H9 (cell line): ENCODE data around the gene ZNF750. TPM values are rescaled to one million over a fixed set of nuclear protein-coding genes. Genes with fewer than 3 reads are reported as not detected.

ENCODE experiments used
- DNase-seq: peaks from one replicate; pipeline ENCODE4 v3.0.0-alpha.2; 2017
- H2AFZ ChIP-seq: one replicate; pipeline ENCODE4 v1.6.1; 2013; ENCODE audit warnings: mild to moderate bottlenecking, low read length, control low read depth, moderate library complexity
- H2AK5ac ChIP-seq: 2 replicates; pipeline ENCODE4 v1.6.1; 2013; ENCODE audit warnings: low read length, control low read depth, mixed read lengths; ENCODE audit not compliant: insufficient read length
- H2BK120ac ChIP-seq: one replicate; pipeline ENCODE4 v1.6.1; 2013; ENCODE audit warnings: low read depth, mild to moderate bottlenecking, low read length, control low read depth, inconsistent platforms; ENCODE audit not compliant: poor library complexity, severe bottlenecking
- H2BK12ac ChIP-seq: 2 replicates; pipeline ENCODE4 v1.6.1; 2013; ENCODE audit warnings: low read length, control low read depth, mixed read lengths, low read depth; ENCODE audit not compliant: insufficient read length
- H2BK15ac ChIP-seq: 2 replicates; pipeline ENCODE4 v1.6.1; 2013; ENCODE audit warnings: low read depth, low read length, control low read depth
- H2BK20ac ChIP-seq: one replicate; pipeline ENCODE4 v1.6.1; 2013; ENCODE audit warnings: low read depth, mild to moderate bottlenecking, low read length, control low read depth, inconsistent platforms; ENCODE audit not compliant: poor library complexity, severe bottlenecking
- H2BK5ac ChIP-seq: 2 replicates; pipeline ENCODE4 v1.6.1; 2013; ENCODE audit warnings: low read length, control low read depth, mixed read lengths; ENCODE audit not compliant: insufficient read length
- H3K14ac ChIP-seq: 2 replicates; pipeline ENCODE4 v1.6.1; 2013; ENCODE audit warnings: low read length, control low read depth; ENCODE audit not compliant: insufficient read depth
- H3K18ac ChIP-seq: 2 replicates; pipeline ENCODE4 v1.6.1; 2013; ENCODE audit warnings: low read depth, mild to moderate bottlenecking, mixed read lengths, low read length, control low read depth; ENCODE audit not compliant: insufficient read length
- H3K23ac ChIP-seq: 2 replicates; pipeline ENCODE4 v1.6.1; 2013; ENCODE audit warnings: low read length, control low read depth, mixed read lengths, low read depth; ENCODE audit not compliant: insufficient read length
- H3K23me2 ChIP-seq: 2 replicates; pipeline ENCODE4 v1.6.1; 2013; ENCODE audit warnings: low read depth, mild to moderate bottlenecking, mixed read lengths, low read length, control low read depth; ENCODE audit not compliant: insufficient read length, poor library complexity, severe bottlenecking
- H3K27ac ChIP-seq: 2 replicates; pipeline ENCODE4 v1.5.1; 2013; ENCODE audit warnings: low read length, control low read depth, mixed read lengths, low read depth; ENCODE audit not compliant: insufficient read length
- H3K27me3 ChIP-seq: 2 replicates; pipeline ENCODE4 v1.6.1; 2013; ENCODE audit warnings: low read length, control low read depth, inconsistent platforms; ENCODE audit not compliant: insufficient read depth
- H3K4ac ChIP-seq: 2 replicates; pipeline ENCODE4 v1.6.1; 2013; ENCODE audit warnings: low read depth, mild to moderate bottlenecking, control low read depth, inconsistent platforms, low read length, moderate library complexity
- H3K4me1 ChIP-seq: 2 replicates; pipeline ENCODE4 v1.6.1; 2013; ENCODE audit warnings: low read length, control low read depth, inconsistent platforms; ENCODE audit not compliant: insufficient read depth
- H3K4me2 ChIP-seq: 2 replicates; pipeline ENCODE4 v1.6.1; 2013; ENCODE audit warnings: low read length, control low read depth, mixed read lengths; ENCODE audit not compliant: insufficient read length, insufficient read depth
- H3K56ac ChIP-seq: 2 replicates; pipeline ENCODE4 v1.6.1; 2013; ENCODE audit warnings: low read depth, mild to moderate bottlenecking, mixed read lengths, low read length, control low read depth; ENCODE audit not compliant: insufficient read length
- H3K79me1 ChIP-seq: 2 replicates; pipeline ENCODE4 v1.6.1; 2013; ENCODE audit warnings: low read depth, mild to moderate bottlenecking, moderate library complexity, low read length, control low read depth, inconsistent platforms; ENCODE audit not compliant: insufficient read depth, poor library complexity, severe bottlenecking
- H3K79me2 ChIP-seq: 2 replicates; pipeline ENCODE4 v1.6.1; 2013; ENCODE audit warnings: low read length, control low read depth, inconsistent platforms; ENCODE audit not compliant: insufficient read depth
- H3K9ac ChIP-seq: 2 replicates; pipeline ENCODE4 v1.6.1; 2013; ENCODE audit warnings: low read length, control low read depth, mixed read lengths; ENCODE audit not compliant: insufficient read length; ENCODE audit errors: extremely low read depth
- H3K9me3 ChIP-seq: one replicate; pipeline ENCODE4 v1.6.1; 2013; ENCODE audit warnings: low read depth, low read length, inconsistent platforms; ENCODE audit not compliant: control insufficient read depth
- H3T11ph ChIP-seq: one replicate; pipeline ENCODE4 v1.6.1; 2013; ENCODE audit warnings: mild to moderate bottlenecking, low read length, control low read depth, inconsistent platforms
- H4K20me1 ChIP-seq: one replicate; pipeline ENCODE4 v1.6.1; 2013; ENCODE audit not compliant: control insufficient read depth, insufficient read length, insufficient read depth
- H4K5ac ChIP-seq: 2 replicates; pipeline ENCODE4 v1.6.1; 2013; ENCODE audit warnings: low read depth, mild to moderate bottlenecking, mixed read lengths, low read length, control low read depth; ENCODE audit not compliant: insufficient read length
- H4K8ac ChIP-seq: replicated peaks from 2 replicates; pipeline ENCODE4 v1.6.1; 2013; ENCODE audit warnings: low read length, control low read depth, mixed read lengths, low read depth; ENCODE audit not compliant: insufficient read length
- H4K91ac ChIP-seq: 2 replicates; pipeline ENCODE4 v1.6.1; 2013; ENCODE audit warnings: low read depth, mild to moderate bottlenecking, moderate library complexity, mixed read lengths, low read length, control low read depth; ENCODE audit not compliant: insufficient read length
- H3K27ac Mint-ChIP-seq, 3 experiments: 2 replicates in 2 of 3; 3 replicates in 1 of 3; pipeline ENCODE4 v1.8.0; 2020 to 2021; ENCODE audit warnings: mixed read lengths in 3 of 3, mild to moderate bottlenecking in 1 of 3, moderate library complexity in 1 of 3
- H3K27me3 Mint-ChIP-seq: 2 replicates; pipeline ENCODE4 v1.8.0; 2021; ENCODE audit warnings: low read depth, mild to moderate bottlenecking, moderate library complexity, mixed read lengths
- H3K36me3 Mint-ChIP-seq, 3 experiments: 2 replicates in 2 of 3; 3 replicates in 1 of 3; pipeline ENCODE4 v1.8.0; 2020 to 2021; ENCODE audit warnings: low read depth in 3 of 3, mixed read lengths in 3 of 3; ENCODE audit not compliant: insufficient read depth in 1 of 3
- H3K4me1 Mint-ChIP-seq, 2 experiments: 2 replicates each; pipeline ENCODE4 v1.8.0; 2020; ENCODE audit warnings: mixed read lengths in 2 of 2
- H3K4me3 Mint-ChIP-seq, 2 experiments: 2 replicates in 1 of 2; 3 replicates in 1 of 2; pipeline ENCODE4 v1.8.0; 2020 to 2021; ENCODE audit warnings: mild to moderate bottlenecking in 2 of 2, mixed read lengths in 2 of 2, moderate library complexity in 1 of 2
- H3K9me3 Mint-ChIP-seq, 2 experiments: 2 replicates in 1 of 2; 3 replicates in 1 of 2; pipeline ENCODE4 v1.8.0; 2020; ENCODE audit warnings: mild to moderate bottlenecking in 2 of 2, mixed read lengths in 2 of 2, moderate library complexity in 1 of 2
- CTCF ChIP-seq: fragments of 200-600 bp; sonication (generic); conservative IDR thresholded peaks from 3 replicates; pipeline ENCODE4 v1.8.0; 2021; ENCODE audit warnings: antibody characterized with exemption, mild to moderate bottlenecking
- total RNA-seq: library from RNA; stranded (reverse); gene quantifications from 2 replicates; pipeline ENCODE4 v1.2.1, GENCODE V29; 2021

ZNF750 gene
- total RNA-seq, 1 experiment from 2014 or later: not detected

- Mint-ChIP-seq H3K4me3 (no peak overlapping the region), H3K27ac (no peak overlapping the region), H3K36me3 (peaks cover 43 to 55% (median 52%) of the 10 kb centered on the region in 3 experiments), H3K4me1 (peaks cover 17 to 19% of the 10 kb centered on the region in 2 experiments), H3K27me3 (no peaks in the 10 kb centered on the region; the same call in 1 of the 2 replicates), H3K9me3 (peaks cover 4 to 12% of the 10 kb centered on the region in 2 experiments; a peak in 4 of 5 replicates)
- H3T11ph ChIP-seq: no peak overlapping the region
- H2BK120ac ChIP-seq: no peak overlapping the region
- no peak overlapping the region for H3K18ac ChIP-seq
- H2BK5ac ChIP-seq: no peak overlapping the region
- no peak overlapping the region for H3K14ac ChIP-seq
- TF ChIP-seq CTCF: no peak
- no peaks in the 10 kb centered on the region for H3K23me2 ChIP-seq
- no peak overlapping the region for H3K56ac ChIP-seq
- H2BK12ac ChIP-seq: no peak overlapping the region
- H2BK20ac ChIP-seq: no peak overlapping the region
- H3K23ac ChIP-seq: no peak overlapping the region
- H3K4me2 ChIP-seq: no peak overlapping the region
- no peak overlapping the region for H2AK5ac ChIP-seq
- DNase-seq: no peak
- H3K4ac ChIP-seq: no peak overlapping the region
- H3K4me1 ChIP-seq: no peaks in the 10 kb centered on the region; the same call in 1 of the 2 replicates
- no peaks in the 10 kb centered on the region for H3K27me3 ChIP-seq
- no peak overlapping the region for H3K9ac ChIP-seq
- no peak overlapping the region for H4K91ac ChIP-seq
- H3K79me2 ChIP-seq: peaks cover 2% of the 10 kb centered on the region; the same call in 1 of the 2 replicates
- no peaks in the 10 kb centered on the region for H3K79me1 ChIP-seq
- H3K9me3 ChIP-seq: no peaks in the 10 kb centered on the region
- no peak overlapping the region for H4K8ac ChIP-seq
- H4K5ac ChIP-seq: no peak overlapping the region
- no peak overlapping the region for H3K27ac ChIP-seq
- no peaks in the 10 kb centered on the region for H4K20me1 ChIP-seq
- no peak overlapping the region for H2AFZ ChIP-seq
- H2BK15ac ChIP-seq: no peak overlapping the region
Measured at GRCh38 chr17:82826211-82826610, 13.6 kb downstream of the ZNF750 start.
